ENCODE results near the gene ZNF219.

DNA sequence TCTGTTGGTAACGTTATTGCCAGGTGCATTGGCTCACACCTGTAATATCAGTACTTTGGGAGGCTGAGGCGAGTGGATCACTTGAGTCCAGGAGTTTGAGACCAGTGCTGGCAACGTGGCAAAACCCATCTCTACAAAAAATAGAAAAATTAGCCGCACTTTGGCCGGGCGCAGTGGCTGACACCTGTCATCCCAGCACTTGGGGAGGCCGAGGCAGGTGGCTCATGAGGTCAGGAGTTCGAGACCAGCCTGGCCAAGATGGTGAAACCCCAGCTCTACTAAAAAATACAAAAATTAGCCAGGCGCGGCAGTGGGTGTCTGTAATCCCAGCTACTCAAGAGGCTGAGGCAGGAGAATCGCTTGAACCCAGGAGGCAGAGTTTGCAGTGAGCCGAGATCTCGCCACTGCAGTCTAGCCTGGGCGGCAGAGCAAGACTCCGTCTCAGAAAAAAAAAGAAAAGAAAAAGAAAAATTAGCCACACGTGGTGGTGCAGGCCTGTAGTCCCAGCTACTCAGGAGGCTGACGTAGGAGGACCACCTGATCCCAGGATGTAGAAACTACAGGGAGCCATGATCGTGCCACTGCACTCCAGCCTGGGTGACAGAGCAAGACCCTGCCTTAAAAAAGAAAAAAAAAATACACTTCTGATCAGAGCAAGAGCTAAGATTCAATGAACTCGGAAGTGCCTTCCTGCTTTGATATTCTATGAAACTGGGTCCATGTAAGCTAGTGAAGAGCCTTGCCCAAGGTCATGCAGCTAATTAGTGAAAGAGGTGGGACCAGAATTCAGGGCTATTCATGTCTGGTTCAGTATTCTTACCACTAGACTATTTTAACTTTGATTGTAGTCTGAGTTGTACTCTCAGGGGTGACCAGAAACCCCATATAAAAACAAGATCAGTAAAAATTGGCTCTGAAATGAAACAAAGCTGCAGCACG, 45.0 kb downstream of the ZNF219 start:
- no peak for TF ChIP-seq GATA3 (IDR thresholded peaks at IDR 0.05; ENCODE audit: low read depth, low read length)
- no peak for TF ChIP-seq GATA2 (IDR thresholded peaks at IDR 0.05; ENCODE audit: low read depth, low read length)

All from SH-SY5Y (cell line).